HPDE6-E6E7 (cell line): Measurements from ENCODE around the gene ZXDA.
"Not testable (repeated sequence)": the region's sequence is repeated elsewhere in the genome, so short reads cannot be mapped to it uniquely, and the experiment has no call there.

Experiments
- DNase-seq: peaks from one replicate; pipeline ENCODE4 v3.0.0; 2011; ENCODE audit warnings: missing footprints; ENCODE audit errors: extremely low spot score

The ZXDA gene

DNA sequence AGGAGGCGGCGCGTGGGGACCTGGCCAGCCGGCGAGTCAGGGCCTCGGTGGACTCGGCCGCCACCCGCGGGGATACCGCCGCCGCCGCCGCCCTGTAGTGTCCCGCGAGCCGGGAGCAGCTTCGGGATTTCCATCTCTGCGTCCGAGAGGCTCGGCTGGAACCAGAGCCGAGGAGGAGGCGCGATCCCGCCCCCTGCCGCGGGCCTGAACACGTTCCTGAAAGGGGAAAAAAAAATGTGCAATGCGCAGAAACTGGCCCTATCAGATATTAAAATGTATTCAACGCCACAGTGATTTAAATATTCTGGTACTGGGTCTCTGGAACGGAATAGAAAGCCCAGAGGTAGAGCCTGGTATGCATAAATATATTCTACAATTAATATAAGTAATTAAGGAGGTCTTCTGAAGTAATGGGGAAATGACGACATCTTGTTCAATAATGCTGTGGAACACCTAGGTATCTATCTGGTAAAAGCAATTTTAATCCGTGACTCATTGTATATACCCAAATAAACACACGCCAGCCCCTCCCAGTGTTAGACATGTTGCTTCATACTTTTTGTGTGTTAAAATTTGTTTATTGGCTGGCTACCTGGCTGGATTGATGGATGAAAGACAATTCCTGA, at the start of gene ZXDA:
Gene ZXDA, minus strand, starts transcription at position 172 of the 626 bp plus-strand sequence. Its CDS starts 38 bp downstream, at position 134.
- DNase-seq, result not testable (repeated sequence)

DNA sequence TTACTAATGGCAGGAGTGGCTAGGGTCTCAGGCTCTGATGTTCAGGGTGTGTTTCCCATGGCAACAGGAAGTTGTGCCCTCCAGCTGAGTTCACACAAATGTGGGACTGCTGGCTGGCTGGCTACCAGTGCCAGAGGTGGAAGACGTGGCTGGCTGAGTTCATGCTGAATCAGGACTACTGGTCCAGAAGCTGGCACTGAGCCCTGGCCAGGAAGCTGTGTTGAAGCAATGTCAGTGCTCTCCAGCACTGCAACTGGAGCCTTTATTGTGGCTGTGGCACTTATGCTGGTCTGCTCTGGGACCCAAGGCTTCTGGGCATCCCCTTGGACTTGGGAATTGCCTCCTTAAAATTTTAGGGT, 42.0 kb upstream of the ZXDA start:
- DNase-seq, result no peak

DNA sequence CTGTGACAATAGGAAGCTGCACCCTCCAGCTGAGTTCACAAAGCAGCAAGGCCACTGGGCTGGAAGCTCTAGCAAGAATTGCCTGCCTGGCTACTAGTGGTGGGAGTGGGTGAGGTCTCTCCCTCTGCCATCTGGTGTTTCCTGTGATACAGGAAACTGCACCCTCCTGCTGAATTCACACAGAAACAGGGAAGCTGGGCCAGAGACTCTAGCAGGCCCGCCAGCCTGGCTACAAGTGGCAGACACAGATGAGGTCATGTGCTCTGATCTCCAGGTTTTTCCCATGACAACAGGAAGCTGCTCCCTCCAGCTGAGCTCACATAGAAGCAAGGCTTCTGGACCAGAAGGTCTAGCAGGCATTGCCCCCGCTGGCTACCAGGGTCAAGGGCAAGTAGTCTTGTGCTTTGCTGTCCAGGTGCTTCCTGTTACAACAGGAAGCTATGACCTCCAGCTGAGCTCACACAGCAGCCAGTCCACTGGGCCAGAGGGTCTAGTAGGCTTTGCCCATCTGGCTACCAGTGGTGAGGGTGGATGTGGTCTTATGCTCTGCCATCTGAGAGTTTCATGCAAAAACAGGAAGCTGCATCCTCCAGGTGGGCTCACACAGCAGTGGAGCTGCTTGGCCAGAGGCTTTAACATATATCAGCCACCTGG, 41.5 kb upstream of the ZXDA start:
- no peak for DNase-seq

GRCh38 chrX:57933321-57933720, 23.1 kb upstream of the ZXDA start:
- no peak for DNase-seq

- DNase-seq, result no peak
Measured at GRCh38 chrX:57932266-57932665, 22.0 kb upstream of the ZXDA start.

DNA sequence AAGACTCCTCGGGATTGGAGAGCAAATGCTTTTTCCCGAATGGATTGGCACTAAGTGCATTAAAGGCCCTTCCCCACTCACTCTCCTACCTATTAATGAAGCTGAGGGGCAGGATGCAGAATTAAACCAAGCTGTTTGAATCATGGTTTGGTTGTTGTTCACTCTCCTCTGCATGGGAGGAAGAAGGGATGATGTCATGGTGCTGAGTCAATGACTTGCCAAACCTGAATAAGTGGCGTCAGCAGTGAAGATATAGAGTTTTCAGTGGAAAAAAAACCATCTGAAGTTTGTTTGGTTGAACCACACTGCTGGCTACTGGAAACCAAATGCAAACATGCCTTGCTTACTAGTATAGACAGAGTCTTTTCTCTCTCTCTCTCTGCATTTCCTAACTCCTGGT, 19.8 kb upstream of the ZXDA start:
- no peak for DNase-seq

- no peak for DNase-seq
Measured at GRCh38 chrX:57929373-57929772, 19.1 kb upstream of the ZXDA start.

- DNase-seq, result no peak
Measured at GRCh38 chrX:57925806-57926205, 15.5 kb upstream of the ZXDA start.

DNA sequence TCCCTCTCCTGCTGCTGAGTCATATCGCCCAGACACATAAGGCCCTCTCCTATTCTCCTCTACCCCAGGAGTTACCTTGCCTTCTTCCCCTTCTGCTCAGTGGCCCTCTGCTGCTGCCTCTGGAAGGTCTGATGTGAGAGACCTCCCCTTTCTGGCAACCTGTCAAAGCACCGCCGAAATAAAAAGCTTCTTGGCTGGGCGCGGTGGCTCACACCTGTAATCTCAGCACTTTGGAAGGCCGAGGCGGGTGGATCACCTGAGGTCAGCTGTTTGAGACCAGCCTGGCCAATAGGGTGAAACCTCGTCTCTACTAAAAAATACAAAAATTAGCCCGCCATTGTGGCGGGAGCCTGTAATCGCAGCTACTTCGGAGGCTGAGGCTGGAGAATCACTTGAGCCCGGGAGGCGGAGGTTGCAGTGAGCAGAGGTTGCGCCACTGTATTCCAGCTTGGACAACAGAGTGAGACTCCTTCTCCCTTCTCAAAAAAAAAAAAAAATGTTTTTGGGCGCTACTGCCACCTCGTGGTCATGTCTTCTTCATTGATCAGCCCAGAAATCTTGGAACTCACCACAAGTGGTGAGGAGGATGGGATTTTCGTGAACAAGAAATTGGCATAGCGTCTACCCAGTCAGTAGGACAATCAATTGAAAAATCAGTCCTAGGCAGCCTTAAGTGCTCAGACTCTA, 8.6 kb upstream of the ZXDA start:
- no peak for DNase-seq

GRCh38 chrX:57915680-57916079, 5.4 kb upstream of the ZXDA start:
- no peak for DNase-seq

DNA sequence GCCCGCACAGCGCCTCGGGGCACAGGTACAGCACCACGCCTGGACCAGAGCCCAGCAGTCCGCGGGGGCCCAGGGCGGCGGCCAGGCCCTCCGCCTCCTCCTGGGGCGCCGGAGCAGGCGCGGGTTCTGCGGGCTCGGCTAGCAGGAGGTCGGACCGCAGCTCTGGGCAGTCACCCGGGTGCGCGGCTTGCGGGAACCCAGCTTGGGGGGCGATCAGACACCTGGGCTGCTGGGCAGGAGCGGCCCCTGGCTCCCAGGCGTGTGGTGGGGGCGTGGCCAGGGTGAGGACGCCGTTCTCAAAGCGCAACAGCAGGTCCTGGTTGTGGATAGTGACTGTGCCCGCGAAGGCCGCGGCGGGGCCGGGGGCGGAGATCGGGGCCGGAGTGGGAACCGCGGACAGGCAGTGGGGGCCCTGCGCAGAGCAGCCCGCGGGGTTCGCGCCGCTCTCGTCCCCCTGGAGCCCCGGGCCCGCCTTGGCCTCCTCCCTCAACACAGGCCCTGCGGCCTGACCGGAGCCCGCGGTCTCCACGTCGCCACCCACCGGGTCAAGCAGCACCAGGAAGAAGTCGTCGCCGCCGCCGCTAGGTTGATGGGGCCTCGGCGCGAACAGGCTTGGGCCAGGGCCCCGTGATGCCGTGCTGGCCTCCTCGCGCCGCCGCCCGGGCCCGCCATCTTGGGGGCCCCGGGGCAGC, 517 bp downstream of the ZXDA start:
- not testable (repeated sequence) for DNase-seq

- not testable (repeated sequence) for DNase-seq
Measured at GRCh38 chrX:57908972-57909594, 1.2 kb downstream of the ZXDA start.

DNA sequence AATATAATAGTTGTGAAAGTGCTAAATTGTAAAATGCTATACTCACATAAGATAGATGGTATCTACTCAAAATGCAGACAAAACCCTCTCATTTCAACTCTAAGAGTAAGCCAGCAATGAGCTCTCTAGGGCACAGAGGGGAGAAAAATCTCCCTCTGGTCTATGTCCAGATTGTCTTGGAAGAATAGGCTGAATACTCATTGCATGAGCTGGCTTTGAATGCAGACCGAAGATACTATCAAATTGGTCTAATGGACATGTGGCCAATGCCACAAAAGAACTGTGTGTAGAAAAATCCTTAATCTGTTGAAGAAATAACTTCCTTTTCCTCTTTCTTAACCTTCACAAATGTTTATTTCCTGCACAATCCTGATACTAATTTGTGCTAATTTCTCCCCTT, 3.5 kb downstream of the ZXDA start:
- no peak for DNase-seq

GRCh38 chrX:57905141-57905540, 5.1 kb downstream of the ZXDA start:
- no peak for DNase-seq

GRCh38 chrX:57904176-57904880, 5.9 kb downstream of the ZXDA start:
- no peak for DNase-seq

- DNase-seq, result no peak
Measured at GRCh38 chrX:57902633-57903032, 7.6 kb downstream of the ZXDA start.

DNA sequence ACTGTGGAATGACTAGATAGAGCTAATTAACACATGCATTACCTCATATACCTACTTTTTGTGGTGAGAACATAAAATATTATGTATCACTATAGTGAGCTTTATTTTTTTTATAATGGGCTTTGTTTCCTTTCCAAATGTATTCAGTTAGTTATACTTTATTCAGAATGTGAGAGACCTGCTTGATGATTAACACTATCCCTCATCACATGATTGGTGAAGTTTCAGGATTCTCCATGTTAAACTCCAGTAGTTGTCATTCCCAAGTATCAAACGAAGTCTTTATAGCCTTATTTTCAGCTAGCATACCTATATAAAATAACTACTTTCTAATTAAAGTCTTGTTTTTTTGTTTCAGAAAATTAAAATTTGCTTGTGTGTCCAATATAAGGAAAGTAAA, 8.8 kb downstream of the ZXDA start:
- no peak for DNase-seq

DNA sequence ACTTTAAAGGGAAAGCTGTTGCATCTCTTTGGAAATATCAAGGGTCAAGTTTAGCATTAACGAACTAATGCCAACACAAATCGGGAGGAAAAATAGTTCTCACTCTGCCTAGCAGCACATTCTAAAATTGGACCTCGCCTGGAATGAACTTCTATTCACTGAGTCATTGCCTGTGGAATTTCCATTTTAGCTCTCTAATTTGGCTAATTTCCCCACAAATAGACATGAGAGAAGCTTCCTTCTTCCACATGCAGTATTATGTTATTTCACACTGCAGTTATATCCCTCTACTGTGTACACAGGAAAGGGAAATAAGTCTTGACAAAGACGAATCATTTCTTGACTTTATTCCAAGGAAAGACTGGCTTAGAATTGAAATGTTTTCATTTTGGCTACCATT, 9.3 kb downstream of the ZXDA start:
- DNase-seq, result no peak

- DNase-seq, result no peak
Measured at GRCh38 chrX:57899906-57900305, 10.4 kb downstream of the ZXDA start.

DNA sequence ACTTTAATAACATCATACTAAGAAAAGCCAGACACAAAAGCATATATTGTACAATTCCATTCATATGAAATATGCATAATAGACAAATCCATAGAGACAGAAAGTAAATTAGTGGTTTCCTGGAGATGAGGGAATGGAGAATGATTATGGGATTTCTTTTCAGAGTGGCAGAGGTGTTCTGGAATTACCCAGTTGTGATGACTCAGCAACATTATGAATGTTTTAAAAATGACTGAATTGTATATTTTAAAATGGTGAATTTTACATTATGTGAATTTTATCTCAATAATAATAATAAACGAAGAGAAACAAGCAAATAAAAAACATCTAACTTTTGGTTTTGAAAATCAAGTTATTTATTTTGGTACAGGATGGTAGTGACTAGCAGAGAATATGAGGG, 11.2 kb downstream of the ZXDA start:
- DNase-seq, result no peak

- no peak for DNase-seq
Measured at GRCh38 chrX:57871463-57871862, 38.8 kb downstream of the ZXDA start.
